K562 (cell line): ENCODE data around the gene FCGBP. TPM values are rescaled to one million over a fixed set of nuclear protein-coding genes. Genes with fewer than 3 reads are reported as not detected.

Experiments
- ATAC-seq: fragments of 200-7000 bp; cut with Tn5 transposase; 3 replicates; pipeline ENCODE4 v1.9.1; 2020; ENCODE audit warnings: moderate library complexity
- BruUV-seq: library from RNA; stranded (reverse); fragments of 400-500 nt; replicated peaks from 2 replicates; lab custom pipeline; 2021; lab: Mats Ljungman, UMichigan
- CTCF ChIA-PET: fragments of 300-600 bp; formaldehyde crosslinking; extraction: SDS; loops from one replicate; lab custom pipeline; 2021; ENCODE audit warnings: low intra/inter-chr PET ratio; lab: Yijun Ruan, JAX
- POLR2A ChIA-PET: fragments of 300-600, 350-650 bp; sonication (Branson Sonifier 250); formaldehyde crosslinking; extraction: SDS; loops from one replicate; lab custom pipeline; 2021; ENCODE audit warnings: antibody characterized with exemption, inconsistent platforms; lab: Yijun Ruan, JAX
- DNase-seq, 4 experiments: peaks; one replicate each; pipeline versions ENCODE4 v3.0.0 to v3.0.0-alpha.2; 2011 to 2018; ENCODE audit warnings: low spot score in 3 of 4, mixed read lengths in 3 of 4; ENCODE audit errors: extremely low read depth in 1 of 4
- FAIRE-seq: peaks from 2 replicates; lab custom pipeline; 2011; peaks lifted over from hg19 to GRCh38; lab: Jason Lieb, UNC
- H2AFZ ChIP-seq: 2 replicates; pipeline ENCODE4 v1.6.0; 2011; ENCODE audit warnings: low read depth, low read length, control low read depth, inconsistent platforms
- H3K27ac ChIP-seq: fragments of 200-600 bp; 3 replicates; pipeline ENCODE4 v1.8.0; 2011; ENCODE audit warnings: low read depth, mild to moderate bottlenecking, control low read depth, inconsistent platforms, low read length, moderate library complexity, mixed read lengths; ENCODE audit errors: extremely low read depth
- H3K27me3 ChIP-seq, 2 experiments: fragments of 300-600 bp in 1 of 2; 2 replicates in 1 of 2; 3 replicates in 1 of 2; pipeline versions ENCODE4 v1.6.0 to v1.8.0; 2011; ENCODE audit warnings: inconsistent platforms in 2 of 2, low read length in 2 of 2, mild to moderate bottlenecking in 1 of 2, mixed read lengths in 1 of 2, moderate library complexity in 1 of 2; ENCODE audit not compliant: control insufficient read depth in 2 of 2, insufficient read depth in 2 of 2
- H3K36me3 ChIP-seq: fragments of 300-600 bp; 3 replicates; pipeline ENCODE4 v1.8.0; 2011; ENCODE audit warnings: mild to moderate bottlenecking, low read length, inconsistent platforms; ENCODE audit not compliant: control insufficient read depth, insufficient read depth
- H3K4me1 ChIP-seq, 2 experiments: fragments of 200-600 bp in 1 of 2; replicated peaks in 1 of 2; 2 replicates in 1 of 2; 3 replicates in 1 of 2; pipeline versions ENCODE4 v1.5.1 to v1.8.0; 2011; ENCODE audit warnings: inconsistent platforms in 2 of 2, low read length in 2 of 2, mild to moderate bottlenecking in 1 of 2, mixed read lengths in 1 of 2, moderate library complexity in 1 of 2; ENCODE audit not compliant: control insufficient read depth in 2 of 2, insufficient read depth in 2 of 2
- H3K4me2 ChIP-seq: 2 replicates; pipeline ENCODE4 v1.6.1; 2011; ENCODE audit warnings: low read length, control low read depth, inconsistent platforms, mixed read lengths; ENCODE audit not compliant: insufficient read depth
- H3K4me3 ChIP-seq: fragments of 200-600 bp; sonication (generic), shearing (Covaris generic); 2 replicates; pipeline ENCODE4 v1.5.1; 2016; ENCODE audit warnings: control low read depth, inconsistent platforms
- H3K79me2 ChIP-seq: fragments of 200-600 bp; 3 replicates; pipeline ENCODE4 v1.8.0; 2011; ENCODE audit warnings: low read length, inconsistent platforms; ENCODE audit not compliant: control insufficient read depth, insufficient read depth
- H3K9ac ChIP-seq, 2 experiments: 2 replicates each; pipeline versions ENCODE4 v1.6.0 to v1.6.1; 2011; ENCODE audit warnings: low read depth in 2 of 2, low read length in 2 of 2, control low read depth in 1 of 2, inconsistent platforms in 1 of 2, mild to moderate bottlenecking in 1 of 2, mixed read lengths in 1 of 2; ENCODE audit not compliant: insufficient read depth in 1 of 2
- H3K9me1 ChIP-seq: one replicate; pipeline ENCODE4 v1.6.0; 2011; ENCODE audit warnings: inconsistent platforms, mild to moderate bottlenecking, low read length, moderate library complexity; ENCODE audit not compliant: control insufficient read depth, insufficient read depth
- H3K9me3 ChIP-seq: replicated peaks from 2 replicates; pipeline ENCODE4 v1.5.1; 2011; ENCODE audit warnings: low read depth, low read length, inconsistent platforms; ENCODE audit not compliant: control insufficient read depth, insufficient read depth
- H4K20me1 ChIP-seq: replicated peaks from 2 replicates; pipeline ENCODE4 v1.6.1; 2011; ENCODE audit warnings: low read length, inconsistent platforms, mixed read lengths; ENCODE audit not compliant: control insufficient read depth, insufficient read depth
- ARID4B ChIP-seq: sonication (generic); formaldehyde crosslinking; IDR thresholded peaks from 2 replicates; pipeline ENCODE4 v1.8.0; 2022; ENCODE audit warnings: mild to moderate bottlenecking, missing genetic modification reagents
- IFI16 ChIP-seq: fragments of 250-450 bp; sonication (Bioruptor Pico); IDR thresholded peaks from 2 replicates; pipeline ENCODE4 v2.1.2; 2022; ENCODE audit warnings: mild to moderate bottlenecking, inconsistent platforms
- NR1H2 ChIP-seq: sonication (generic); formaldehyde crosslinking; IDR thresholded peaks from 2 replicates; pipeline ENCODE4 v1.4.0; 2020; ENCODE audit warnings: mild to moderate bottlenecking, missing genetic modification reagents
- NR2C1 ChIP-seq, 2 experiments: fragments of 450-650 bp; IDR thresholded peaks; 2 replicates each; pipeline ENCODE4 v1.6.1; 2017; ENCODE audit warnings: mild to moderate bottlenecking in 2 of 2, antibody characterized with exemption in 1 of 2, inconsistent platforms in 1 of 2, missing compliant biosample characterization in 1 of 2, missing genetic modification characterization in 1 of 2
- NR2C2 ChIP-seq, 2 experiments: fragments of 200-800 bp in 1 of 2; sonication (Bioruptor generic) in 1 of 2; sonication (generic) in 1 of 2; formaldehyde crosslinking in 1 of 2; IDR thresholded peaks; 2 replicates each; pipeline versions ENCODE4 v1.6.1 to v1.8.0; 2016 to 2022; ENCODE audit warnings: mild to moderate bottlenecking in 1 of 2, missing compliant biosample characterization in 1 of 2, missing genetic modification characterization in 1 of 2, missing genetic modification reagents in 1 of 2
- WGBS: fragments of 100-300 bp; shearing (Covaris generic); methylation state at CpG from one replicate; pipeline ENCODE4 v1.1.6; 2016; ENCODE audit warnings: low coverage, mixed read lengths; ENCODE audit not compliant: insufficient coverage; ENCODE audit errors: missing lambda C conversion rate; 5-methylcytosine and 5-hydroxymethylcytosine counted together
- in situ Hi-C: fragments of 300-500 bp; cut with MboI; formaldehyde crosslinking; loops from 4 replicates; pipeline ENCODE4 v1.15.0; 2018; ENCODE audit warnings: inconsistent platforms, mixed read lengths
- intact Hi-C: fragments of 100-400 bp; cut with micrococcal nuclease; formaldehyde crosslinking; loops from 2 replicates; pipeline ENCODE4 v1.14.2; 2022
- polyA plus RNA-seq, 8 experiments: library from polyadenylated mRNA; depleted of rRNA in 4 of 8; stranded (reverse) in 5 of 8; unstranded in 3 of 8; fragments of >200 nt; fragmentation: Nextera tagmentation in 2 of 8; fragmentation: Illumina TruSeq in 1 of 8; extraction: Ambion mirVana in 2 of 8; extraction: Trizol in 1 of 8; gene quantifications; 2 replicates each; pipeline versions ENCODE4 v1.2.1 to v1.2.3, GENCODE V29; 2011 to 2014; ENCODE audit warnings: inconsistent platforms in 1 of 8, missing spikeins in 1 of 8
- total RNA-seq, 7 experiments: library from RNA; depleted of rRNA in 6 of 7; stranded (reverse); fragments of >200 nt in 6 of 7; fragmentation: Illumina TruSeq in 2 of 7; extraction: Trizol in 2 of 7; gene quantifications; 2 replicates each; pipeline versions ENCODE4 v1.2.1 to v1.2.3, GENCODE V29; 2011 to 2021; ENCODE audit warnings: low replicate concordance in 1 of 7

FCGBP gene
- total and polyA plus RNA-seq, 9 of the 15 experiments (the other 6 are each of a cell fraction or from before 2014, with no cell fraction given), result 0.01 to 1.5 (median 0.13) TPM; not detected in 4

GRCh38 chr19:39927524-39928356 lies 6.7 kb downstream of the FCGBP start:
- Histone ChIP-seq H3K9ac (peak overlapping the region in 1 of 2 experiments; percentile 20; a peak in 2 of 4 replicates), H3K9me3 (no peaks in the 10 kb centered on the region), H3K79me2 (no peaks in the 10 kb centered on the region), H3K27me3 (peaks cover 0 to 15% of the 10 kb centered on the region in 2 experiments; a peak in 3 of 5 replicates), H3K4me3 (no peak overlapping the region), H3K4me2 (no peak overlapping the region), H3K4me1 (peaks cover 0 to 15% of the 10 kb centered on the region in 2 experiments; a peak in 3 of 5 replicates), H2AFZ (no peak overlapping the region), H4K20me1 (no peaks in the 10 kb centered on the region), H3K27ac (no peak overlapping the region), H3K9me1 (no peaks in the 10 kb centered on the region)
- intact Hi-C loops (no loop called here), in situ Hi-C loops (no loop called here)
- peak; percentile 59; the same call in 2 of the 3 replicates for ATAC-seq
- CTCF ChIA-PET, result no interaction called here
- 41% methylated on average over 21 of the region's 23 CpGs for WGBS
- BruUV-seq, result no TSS peak
- no peak for FAIRE-seq
- peak in 2 of 4 experiments; percentile 5 to 14 for DNase-seq
- POLR2A ChIA-PET, result interaction anchor here (0.5 kb wide), 1 partner anchor 241 kb away, joined by 3 read pairs; no protein-coding TSS in a partner anchor
- TF ChIP-seq NR1H2 (CRISPR knock-in tag), result no peak
- TF ChIP-seq IFI16 (CRISPR knock-in tag), result no peak
- TF ChIP-seq NR2C1 (IDR thresholded peaks at IDR 0.05), result peak; percentile 61
- TF ChIP-seq NR2C1 (tag; IDR thresholded peaks at IDR 0.05), result peak; percentile 77
- no peak for TF ChIP-seq ARID4B (CRISPR knock-in tag)
- TF ChIP-seq NR2C2 (CRISPR knock-in tag; IDR thresholded peaks at IDR 0.05), result 0 out of 2 replicates have a peak, but pooled peaks have one; percentile 58
- TF ChIP-seq NR2C2 (tag; IDR thresholded peaks at IDR 0.05), result peak; percentile 28; the same call in 1 of the 2 replicates
- TF ChIP-seq, all 486 proteins: peak for 2
- H3K36me3 ChIP-seq, result no peaks in the 10 kb centered on the region
